Measurements from ENCODE around the gene POLR1A.
A peak's percentile ranks its signal among the peaks of the same experiment; 100 is the strongest.

Gene POLR1A

GRCh38 chr2:86097114-86097896 lies 8.4 kb downstream of the POLR1A start:
- no peak for ATAC-seq (ENCODE audit: insufficient read depth, low read depth)
- no peak for TF ChIP-seq EZH2 (IDR thresholded peaks at IDR 0.05; ENCODE audit: borderline replicate concordance, low read depth, low read length, severe bottlenecking)
- TF ChIP-seq, protein P1, sequence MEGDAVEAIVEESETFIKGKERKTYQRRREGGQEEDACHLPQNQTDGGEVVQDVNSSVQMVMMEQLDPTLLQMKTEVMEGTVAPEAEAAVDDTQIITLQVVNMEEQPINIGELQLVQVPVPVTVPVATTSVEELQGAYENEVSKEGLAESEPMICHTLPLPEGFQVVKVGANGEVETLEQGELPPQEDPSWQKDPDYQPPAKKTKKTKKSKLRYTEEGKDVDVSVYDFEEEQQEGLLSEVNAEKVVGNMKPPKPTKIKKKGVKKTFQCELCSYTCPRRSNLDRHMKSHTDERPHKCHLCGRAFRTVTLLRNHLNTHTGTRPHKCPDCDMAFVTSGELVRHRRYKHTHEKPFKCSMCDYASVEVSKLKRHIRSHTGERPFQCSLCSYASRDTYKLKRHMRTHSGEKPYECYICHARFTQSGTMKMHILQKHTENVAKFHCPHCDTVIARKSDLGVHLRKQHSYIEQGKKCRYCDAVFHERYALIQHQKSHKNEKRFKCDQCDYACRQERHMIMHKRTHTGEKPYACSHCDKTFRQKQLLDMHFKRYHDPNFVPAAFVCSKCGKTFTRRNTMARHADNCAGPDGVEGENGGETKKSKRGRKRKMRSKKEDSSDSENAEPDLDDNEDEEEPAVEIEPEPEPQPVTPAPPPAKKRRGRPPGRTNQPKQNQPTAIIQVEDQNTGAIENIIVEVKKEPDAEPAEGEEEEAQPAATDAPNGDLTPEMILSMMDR (IDR thresholded peaks at IDR 0.05; ENCODE audit: borderline replicate concordance, extremely low read depth, low read length, poor library complexity, severe bottlenecking): no peak
- peaks cover 17% of the 10 kb centered on the region; the same call in 1 of the 2 replicates for H4K20me1 ChIP-seq (ENCODE audit: insufficient read depth, low read length)
- DNase-seq: no peak
- no peak overlapping the region for H3K4me2 ChIP-seq (ENCODE audit: insufficient read depth, low read length)
- no peak overlapping the region for H3K27ac ChIP-seq (ENCODE audit: low read length)
- peaks cover 86% of the 10 kb centered on the region for H3K36me3 ChIP-seq (ENCODE audit: insufficient read depth, low read length)
- H3K4me1 ChIP-seq (ENCODE audit: insufficient read depth, low read length): peaks cover 9% of the 10 kb centered on the region; the same call in 1 of the 2 replicates
- no peaks in the 10 kb centered on the region for H3K9me3 ChIP-seq (ENCODE audit: insufficient read depth, low read length, severe bottlenecking)
- no peak overlapping the region for H3K9ac ChIP-seq (ENCODE audit: low read depth, low read length)
- no peak overlapping the region for H3K4me3 ChIP-seq (ENCODE audit: low read depth in 1 of 2, low read length in 2 of 2)
- no peak overlapping the region for H2AFZ ChIP-seq (ENCODE audit: low read depth, low read length)
- H3K27me3 ChIP-seq (ENCODE audit: insufficient read depth, low read length, poor library complexity): no peaks in the 10 kb centered on the region
- H3K79me2 ChIP-seq (ENCODE audit: insufficient read depth, low read length): peaks cover 77% of the 10 kb centered on the region

GRCh38 chr2:86094229-86094628 lies 11.5 kb downstream of the POLR1A start:
- Histone ChIP-seq H4K20me1 (ENCODE audit: insufficient read depth, low read length) (peaks cover 12% of the 10 kb centered on the region; the same call in 1 of the 2 replicates), H3K4me1 (ENCODE audit: insufficient read depth, low read length) (no peaks in the 10 kb centered on the region), H3K4me2 (ENCODE audit: insufficient read depth, low read length) (no peak overlapping the region), H3K79me2 (ENCODE audit: insufficient read depth, low read length) (peaks cover 50% of the 10 kb centered on the region), H3K4me3 (ENCODE audit: low read depth in 1 of 2, low read length in 2 of 2) (no peak overlapping the region), H3K9ac (ENCODE audit: low read depth, low read length) (no peak overlapping the region), H2AFZ (ENCODE audit: low read depth, low read length) (no peak overlapping the region), H3K36me3 (ENCODE audit: insufficient read depth, low read length) (peaks cover 83% of the 10 kb centered on the region), H3K27me3 (ENCODE audit: insufficient read depth, low read length, poor library complexity) (no peaks in the 10 kb centered on the region), H3K9me3 (ENCODE audit: insufficient read depth, low read length, severe bottlenecking) (no peaks in the 10 kb centered on the region), H3K27ac (ENCODE audit: low read length) (no peak overlapping the region)
- ATAC-seq (ENCODE audit: insufficient read depth, low read depth): no peak
- TF ChIP-seq, protein P1 (IDR thresholded peaks at IDR 0.05; ENCODE audit: borderline replicate concordance, extremely low read depth, low read length, poor library complexity, severe bottlenecking): no peak
- no peak for TF ChIP-seq EZH2 (IDR thresholded peaks at IDR 0.05; ENCODE audit: borderline replicate concordance, low read depth, low read length, severe bottlenecking)
- no peak for DNase-seq

DNA sequence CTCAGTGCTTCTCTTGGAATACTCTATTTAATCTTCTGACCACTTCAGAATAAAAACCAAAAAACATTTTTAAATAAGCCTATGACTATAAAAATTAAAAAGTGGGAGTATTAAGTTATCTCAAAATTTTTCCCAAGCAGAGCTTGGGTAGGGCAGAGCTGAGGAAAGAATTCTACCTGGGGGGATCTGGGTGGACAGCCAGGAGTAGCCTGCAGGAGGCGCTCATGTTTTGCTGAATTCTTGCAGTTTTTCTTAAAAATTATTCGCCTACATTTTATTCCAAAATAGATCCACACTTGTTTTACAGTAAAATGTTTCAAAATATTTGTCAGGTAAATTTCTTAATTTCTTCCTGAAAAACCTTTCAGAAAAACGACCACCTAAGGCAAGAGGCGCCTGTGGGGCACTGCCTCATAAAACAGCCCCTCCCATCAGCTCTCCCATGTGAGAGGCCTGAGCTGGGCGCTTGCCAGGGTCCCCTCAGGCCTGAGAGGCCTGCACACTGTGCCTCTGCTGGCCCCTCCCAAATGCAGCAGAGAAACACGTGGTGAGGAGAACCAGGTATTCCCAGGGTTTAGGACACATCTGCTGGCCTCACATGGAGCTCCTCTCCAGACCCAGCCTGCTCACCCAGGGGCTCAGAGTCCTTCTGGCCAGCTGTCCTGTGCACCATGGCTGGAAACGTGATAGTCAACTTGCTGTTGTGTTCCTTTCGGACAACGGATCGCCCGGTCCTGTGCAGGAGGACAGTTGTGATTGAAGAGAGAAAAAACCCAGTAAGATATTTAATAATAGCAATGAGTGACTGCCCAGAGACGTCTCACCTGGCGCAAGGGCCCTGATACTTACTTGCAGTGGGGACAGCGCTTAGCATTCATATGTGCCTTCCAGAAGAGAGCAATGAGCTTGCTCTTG lies 17.5 kb downstream of the POLR1A start:
- ATAC-seq (ENCODE audit: insufficient read depth, low read depth): no peak; the same call in 2 of the 3 replicates

More for the DNA sequence above, 17.5 kb downstream of the POLR1A start:
- Histone ChIP-seq H3K27me3 (ENCODE audit: insufficient read depth, low read length, poor library complexity) (no peaks in the 10 kb centered on the region), H3K36me3 (ENCODE audit: insufficient read depth, low read length) (peaks cover 67% of the 10 kb centered on the region), H3K4me3 (ENCODE audit: low read depth in 1 of 2, low read length in 2 of 2) (no peak overlapping the region), H3K4me2 (ENCODE audit: insufficient read depth, low read length) (no peak overlapping the region), H3K9ac (ENCODE audit: low read depth, low read length) (no peak overlapping the region), H3K4me1 (ENCODE audit: insufficient read depth, low read length) (no peaks in the 10 kb centered on the region), H3K27ac (ENCODE audit: low read length) (no peak overlapping the region), H4K20me1 (ENCODE audit: insufficient read depth, low read length) (0 out of 2 replicates have a peak, but pooled peaks cover 2% of the 10 kb centered on the region), H2AFZ (ENCODE audit: low read depth, low read length) (no peak overlapping the region), H3K79me2 (ENCODE audit: insufficient read depth, low read length) (peaks cover 3% of the 10 kb centered on the region; the same call in 1 of the 2 replicates), H3K9me3 (ENCODE audit: insufficient read depth, low read length, severe bottlenecking) (no peaks in the 10 kb centered on the region)
- DNase-seq: no peak
- no peak for TF ChIP-seq EZH2 (IDR thresholded peaks at IDR 0.05; ENCODE audit: borderline replicate concordance, low read depth, low read length, severe bottlenecking)
- TF ChIP-seq, protein P1 (IDR thresholded peaks at IDR 0.05; ENCODE audit: borderline replicate concordance, extremely low read depth, low read length, poor library complexity, severe bottlenecking): peak; percentile 50

Data from DND-41 (cell line).